Large intestine (tissue), 3 donors: ENCODE results near the gene SMC3. TPM values are rescaled to one million over a fixed set of nuclear protein-coding genes. Genes with fewer than 3 reads are reported as not detected.
A peak's percentile ranks its signal among the peaks of the same experiment; 100 is the strongest.

Source experiments
- DNase-seq, 2 donors: peaks; one replicate each; pipeline versions ENCODE4 v3.0.0 to v3.0.0-alpha.2; 2013
- H3K27ac ChIP-seq: one replicate; pipeline ENCODE4 v1.5.1; 2013; ENCODE audit warnings: low read length
- H3K27me3 ChIP-seq: 2 replicates; pipeline ENCODE4 v1.6.1; 2013; ENCODE audit warnings: low read length; ENCODE audit not compliant: control insufficient read depth, insufficient read depth
- H3K36me3 ChIP-seq: 2 replicates; pipeline ENCODE4 v1.6.1; 2013; ENCODE audit warnings: low read length; ENCODE audit not compliant: control insufficient read depth, insufficient read depth
- H3K4me1 ChIP-seq: one replicate; pipeline ENCODE4 v1.6.1; 2013; ENCODE audit warnings: low read length; ENCODE audit not compliant: control insufficient read depth, insufficient read depth
- H3K4me3 ChIP-seq: one replicate; pipeline ENCODE4 v1.5.1; 2013; ENCODE audit warnings: low read length
- H3K9me3 ChIP-seq: one replicate; pipeline ENCODE4 v1.6.1; 2013; ENCODE audit warnings: mild to moderate bottlenecking, low read depth, low read length, moderate library complexity; ENCODE audit not compliant: control insufficient read depth
- WGBS: methylation state at CpG from one replicate; pipeline ENCODE4 v1.1.5; 2013; ENCODE audit warnings: low lambda C conversion rate; ENCODE audit not compliant: insufficient coverage; 5-methylcytosine and 5-hydroxymethylcytosine counted together
- polyA plus RNA-seq: library from polyadenylated mRNA; unstranded; fragments of 120-200 nt; gene quantifications from one replicate; pipeline ENCODE4 v1.2.1, GENCODE V29; 2013

Gene SMC3
- polyA plus RNA-seq, 1 donor = 62.6 TPM

DNA sequence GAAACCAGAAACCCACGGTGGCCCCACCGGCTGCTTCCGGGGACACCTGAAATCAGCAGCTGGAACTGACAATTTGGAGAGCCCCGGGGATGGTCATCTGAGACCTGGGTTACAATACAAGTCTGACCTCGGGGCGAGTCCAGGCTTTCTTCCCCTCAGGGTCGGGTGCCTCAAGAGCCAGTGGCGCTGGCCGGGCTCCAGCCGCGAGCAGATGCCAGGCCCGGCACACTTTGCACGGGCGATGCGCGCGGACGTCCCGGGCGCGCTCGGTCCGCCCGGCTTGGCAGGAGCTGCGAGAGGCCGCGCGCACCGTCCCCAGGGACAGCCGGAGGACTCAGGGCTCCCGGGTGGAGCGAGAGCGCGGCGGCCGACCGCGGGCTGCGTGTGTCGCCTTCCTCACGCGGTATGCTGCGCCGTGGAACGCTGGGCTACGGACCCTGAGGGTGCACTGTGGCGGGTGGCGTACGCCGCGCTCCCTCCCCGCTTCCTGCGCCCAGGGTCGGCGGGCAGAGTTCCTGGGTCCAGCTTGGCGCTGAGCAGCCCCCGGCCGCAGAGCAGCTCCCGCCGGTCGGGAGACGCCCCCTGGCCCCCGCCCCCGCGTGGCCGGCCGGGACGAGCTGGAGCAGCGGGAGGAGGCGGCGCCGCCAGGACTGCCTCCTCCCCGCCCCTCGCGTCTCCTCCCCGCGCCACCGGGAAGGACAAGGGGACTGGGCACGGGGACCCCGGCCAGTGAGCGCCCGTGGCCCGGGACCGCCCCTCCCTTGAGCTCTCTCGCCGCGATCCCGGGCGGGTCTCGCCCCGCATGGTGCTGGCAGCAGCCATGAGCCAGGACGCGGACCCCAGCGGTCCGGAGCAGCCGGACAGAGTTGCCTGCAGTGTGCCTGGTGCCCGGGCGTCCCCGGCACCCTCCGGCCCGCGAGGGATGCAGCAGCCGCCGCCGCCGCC lies 76.4 kb downstream of the SMC3 start, which contains the start of gene RBM20:
Gene RBM20, plus strand, starts transcription at position 684 of the 945 bp plus-strand sequence. Its CDS starts 119 bp downstream, at position 803.
- no peak within 1 kb of the TSS for H3K27ac ChIP-seq
- WGBS = no CpG with 5 or more reads among the region's 106 CpGs
- no peaks in the 10 kb centered on the region for H3K36me3 ChIP-seq
- peaks cover 56% of the 10 kb centered on the region for H3K27me3 ChIP-seq
- peak within 1 kb of the TSS; percentile 33 for H3K4me3 ChIP-seq
- no peaks in the 10 kb centered on the region for H3K9me3 ChIP-seq
- H3K4me1 ChIP-seq = peaks cover 10% of the 10 kb centered on the region
- DNase-seq = peak in 1 of 2 donors; percentile 53

DNA sequence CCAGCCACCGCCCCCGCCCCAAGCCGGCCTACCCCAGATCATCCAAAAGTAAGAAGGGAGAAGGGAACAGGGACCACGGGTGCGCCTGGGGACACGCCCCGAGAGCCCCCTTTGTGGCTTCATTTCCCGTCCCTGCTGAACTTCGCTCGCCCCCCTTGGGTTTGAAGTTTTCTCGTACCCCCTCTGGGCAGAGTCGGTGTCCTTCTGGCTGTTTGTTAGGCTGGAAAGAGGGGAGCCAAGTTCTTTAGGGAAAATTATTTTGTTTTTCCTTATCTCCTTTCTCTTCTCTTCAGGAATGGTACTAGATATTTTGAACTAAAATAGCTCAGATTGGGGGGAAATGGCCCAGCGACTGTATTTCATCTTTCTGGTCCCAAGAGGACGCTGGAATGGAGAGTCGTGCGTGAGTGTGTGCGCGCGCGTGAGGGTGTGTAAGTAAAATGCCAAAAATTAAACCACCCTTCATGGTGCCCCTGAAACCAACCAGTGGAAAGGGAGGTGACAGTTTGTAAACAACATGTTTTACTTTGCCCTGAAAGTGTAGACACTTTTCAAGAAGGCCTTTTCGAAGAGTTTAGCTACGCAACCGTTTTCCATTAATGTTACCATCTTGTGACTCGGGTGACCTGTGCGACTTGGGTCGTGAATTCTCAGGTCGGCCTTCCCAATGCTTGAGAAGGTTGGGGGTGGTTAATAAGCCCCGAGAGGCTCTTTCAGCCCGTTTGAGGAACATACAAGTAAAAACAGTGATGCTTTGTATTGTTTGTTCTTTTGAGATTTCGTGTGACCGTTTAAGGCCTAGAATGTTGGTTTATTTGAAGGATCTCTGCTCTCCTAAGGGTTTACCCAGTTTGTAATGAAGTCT lies 77.3 kb downstream of the SMC3 start:
- H3K4me1 ChIP-seq = peaks cover 10% of the 10 kb centered on the region
- DNase-seq = no peak
- no peaks in the 10 kb centered on the region for H3K9me3 ChIP-seq
- H3K4me3 ChIP-seq = no peak overlapping the region
- H3K27ac ChIP-seq = no peak overlapping the region
- no peaks in the 10 kb centered on the region for H3K36me3 ChIP-seq
- H3K27me3 ChIP-seq = peaks cover 56% of the 10 kb centered on the region
- 45% methylated on average over 4 of the region's 31 CpGs for WGBS

DNA sequence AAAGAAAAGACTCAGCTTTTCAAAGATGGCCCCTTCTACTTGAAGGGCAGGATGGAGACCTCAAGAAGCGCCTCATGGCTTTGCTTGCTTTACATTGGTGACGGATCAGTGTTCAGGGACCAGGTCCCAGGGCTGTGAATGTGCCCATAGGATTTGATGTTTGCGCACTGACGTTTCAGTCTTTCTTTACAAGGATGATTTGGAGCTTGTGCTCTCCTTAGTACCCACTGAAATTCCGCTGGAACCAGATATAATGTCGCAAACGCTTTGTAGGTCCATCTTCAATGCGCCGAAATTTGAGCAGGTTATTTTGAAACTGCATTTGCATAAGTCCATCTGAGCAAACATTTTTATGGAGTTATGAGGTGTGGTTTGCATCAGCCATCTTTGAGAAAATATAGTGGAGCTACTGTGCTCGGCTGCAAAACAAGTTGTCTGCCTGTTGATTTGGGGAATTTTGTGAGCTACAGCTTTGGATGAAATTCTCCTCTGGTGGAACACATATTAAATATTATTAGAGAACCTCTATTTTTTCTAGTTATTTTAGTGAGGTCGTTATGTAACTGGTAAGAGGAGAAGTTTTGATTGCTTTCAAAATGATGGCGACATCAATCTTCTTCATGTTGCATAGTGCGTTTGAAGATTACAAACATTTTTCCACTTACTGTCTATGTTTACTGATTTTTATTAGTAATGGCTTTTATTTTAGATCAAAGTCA lies 79.1 kb downstream of the SMC3 start:
- Histone ChIP-seq H3K4me3 (no peak overlapping the region), H3K4me1 (peaks cover 10% of the 10 kb centered on the region), H3K9me3 (no peaks in the 10 kb centered on the region), H3K27me3 (peaks cover 63% of the 10 kb centered on the region), H3K36me3 (no peaks in the 10 kb centered on the region), H3K27ac (no peak overlapping the region)
- DNase-seq = no peak
- 90% methylated on average over 2 of the region's 13 CpGs for WGBS

DNA sequence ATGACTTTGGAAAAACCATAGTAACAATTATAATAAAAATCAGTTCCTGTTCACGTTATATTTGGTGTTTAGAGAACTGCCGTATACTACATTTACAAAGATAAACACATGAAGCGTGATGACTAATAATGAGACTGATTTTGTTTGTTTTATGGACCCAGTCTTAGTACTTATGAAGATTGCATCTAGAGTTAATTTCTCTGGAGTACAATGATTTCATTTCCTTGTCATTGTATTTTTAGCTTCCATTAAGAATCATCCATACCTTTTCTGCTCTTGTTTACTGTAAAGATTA lies 79.6 kb downstream of the SMC3 start:
- DNase-seq = no peak
- H3K4me1 ChIP-seq = peaks cover 10% of the 10 kb centered on the region
- WGBS = 76% methylated on average over 3 of the region's 3 CpGs
- H3K9me3 ChIP-seq = no peaks in the 10 kb centered on the region
- H3K27me3 ChIP-seq = peaks cover 63% of the 10 kb centered on the region
- no peaks in the 10 kb centered on the region for H3K36me3 ChIP-seq
- no peak overlapping the region for H3K27ac ChIP-seq
- H3K4me3 ChIP-seq = no peak overlapping the region

DNA sequence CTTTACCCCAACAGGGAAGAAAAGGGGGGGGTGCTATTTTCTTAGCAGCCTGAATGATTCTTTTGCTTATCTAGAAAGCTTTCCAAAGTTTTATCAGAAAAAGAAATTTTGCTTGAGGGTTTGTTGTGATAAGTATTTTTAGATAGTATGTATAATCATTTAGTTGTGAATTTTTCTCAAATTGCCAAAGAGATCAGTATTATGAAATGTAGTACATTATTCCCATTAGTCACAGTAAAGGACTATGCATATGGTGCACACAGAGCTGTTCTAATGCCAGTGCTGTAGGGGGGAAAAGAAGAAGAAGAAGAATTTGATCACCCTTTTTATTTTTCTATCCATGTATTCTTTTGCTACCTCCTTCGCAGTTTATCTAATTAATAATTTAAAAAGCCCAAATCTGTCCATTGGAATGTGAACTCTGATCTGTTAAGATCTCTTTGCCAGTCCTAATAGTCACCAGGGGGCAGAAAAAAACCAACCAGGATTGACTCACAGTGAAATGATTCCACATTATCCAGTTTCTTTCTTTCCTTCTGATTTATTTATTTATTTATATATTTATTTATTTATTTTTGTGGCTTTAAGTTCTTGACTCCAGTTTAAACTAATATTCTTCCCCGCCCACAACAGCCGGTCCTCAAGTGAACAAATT lies 81.3 kb downstream of the SMC3 start:
- 100% methylated on average over 1 of the region's 3 CpGs for WGBS
- no peak overlapping the region for H3K4me3 ChIP-seq
- no peaks in the 10 kb centered on the region for H3K9me3 ChIP-seq
- no peaks in the 10 kb centered on the region for H3K36me3 ChIP-seq
- H3K4me1 ChIP-seq = peaks cover 3% of the 10 kb centered on the region
- H3K27me3 ChIP-seq = peaks cover 54% of the 10 kb centered on the region
- no peak for DNase-seq
- no peak overlapping the region for H3K27ac ChIP-seq

DNA sequence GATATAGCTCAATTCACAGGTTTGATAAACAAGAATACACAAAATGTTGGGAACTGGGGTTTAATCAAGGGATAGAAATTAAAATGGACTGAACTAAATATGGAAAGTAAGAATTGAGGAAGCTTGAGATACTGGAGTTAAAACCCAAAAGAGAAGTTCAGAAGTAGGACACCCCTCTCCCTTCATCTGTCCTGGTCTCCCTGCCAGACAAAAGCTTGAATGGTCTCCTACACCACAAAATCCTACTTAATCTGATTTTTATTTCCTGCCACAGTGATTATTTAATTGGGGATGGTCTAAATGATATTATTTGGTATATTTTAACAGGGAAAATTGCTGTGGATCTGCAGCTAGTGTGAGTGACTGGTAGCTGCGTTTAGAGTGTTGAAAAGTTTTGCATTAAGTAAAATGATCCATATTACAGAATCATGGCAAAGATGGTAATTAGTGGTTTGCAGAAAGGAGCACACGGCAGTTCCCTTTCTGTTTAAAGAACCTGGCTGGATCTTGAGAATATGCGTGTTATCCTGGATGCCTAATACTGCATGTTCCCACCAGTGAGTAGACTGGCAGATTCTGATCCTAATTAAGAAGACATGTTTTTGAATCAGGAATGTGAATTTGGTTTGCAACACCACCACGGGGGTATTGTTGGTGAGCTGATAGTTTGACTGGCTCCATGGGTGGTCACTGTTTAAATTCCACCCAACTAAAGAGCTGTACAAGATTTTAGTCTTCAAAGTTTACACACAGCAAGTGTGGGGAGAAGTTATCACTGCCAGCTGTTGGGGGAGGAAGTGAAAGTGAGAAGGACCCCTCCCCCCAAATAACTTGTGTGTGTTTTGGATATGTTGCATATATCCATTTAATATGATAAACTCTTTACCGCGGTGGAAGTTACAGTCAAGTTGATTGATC lies 82.1 kb downstream of the SMC3 start:
- Histone ChIP-seq H3K27ac (no peak overlapping the region), H3K27me3 (peaks cover 51% of the 10 kb centered on the region)
- WGBS = 54% methylated on average over 3 of the region's 6 CpGs

DNA sequence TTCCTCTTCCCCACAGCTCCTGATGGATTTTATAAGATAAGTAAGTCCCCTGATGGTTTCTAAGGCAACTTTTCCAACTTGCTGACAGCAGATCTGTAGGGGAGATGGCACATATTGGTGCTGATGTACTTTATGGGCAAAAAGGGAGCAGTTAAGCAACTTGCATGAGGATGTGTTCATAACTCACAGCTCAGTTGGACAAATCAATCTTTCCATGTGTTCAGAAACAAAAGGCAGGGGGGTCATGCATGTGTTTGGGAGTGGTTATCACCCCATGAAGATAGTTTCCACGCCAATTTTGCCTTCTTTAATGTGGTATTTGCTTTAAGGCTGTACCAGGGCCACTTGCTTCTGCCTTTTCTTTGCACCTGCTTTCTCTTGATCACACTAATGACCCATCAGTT lies 82.8 kb downstream of the SMC3 start:
- H3K4me1 ChIP-seq = no peaks in the 10 kb centered on the region
- H3K36me3 ChIP-seq = no peaks in the 10 kb centered on the region
- no CpG with 5 or more reads among the region's 1 CpG for WGBS
- no peak for DNase-seq
- H3K4me3 ChIP-seq = no peak overlapping the region
- H3K9me3 ChIP-seq = no peaks in the 10 kb centered on the region
- H3K27ac ChIP-seq = no peak overlapping the region
- H3K27me3 ChIP-seq = peaks cover 44% of the 10 kb centered on the region

More for the DNA sequence above, 82.1 kb downstream of the SMC3 start:
- peaks cover 1% of the 10 kb centered on the region for H3K4me1 ChIP-seq
- no peak for DNase-seq
- no peaks in the 10 kb centered on the region for H3K9me3 ChIP-seq
- H3K36me3 ChIP-seq = no peaks in the 10 kb centered on the region
- no peak overlapping the region for H3K4me3 ChIP-seq

DNA sequence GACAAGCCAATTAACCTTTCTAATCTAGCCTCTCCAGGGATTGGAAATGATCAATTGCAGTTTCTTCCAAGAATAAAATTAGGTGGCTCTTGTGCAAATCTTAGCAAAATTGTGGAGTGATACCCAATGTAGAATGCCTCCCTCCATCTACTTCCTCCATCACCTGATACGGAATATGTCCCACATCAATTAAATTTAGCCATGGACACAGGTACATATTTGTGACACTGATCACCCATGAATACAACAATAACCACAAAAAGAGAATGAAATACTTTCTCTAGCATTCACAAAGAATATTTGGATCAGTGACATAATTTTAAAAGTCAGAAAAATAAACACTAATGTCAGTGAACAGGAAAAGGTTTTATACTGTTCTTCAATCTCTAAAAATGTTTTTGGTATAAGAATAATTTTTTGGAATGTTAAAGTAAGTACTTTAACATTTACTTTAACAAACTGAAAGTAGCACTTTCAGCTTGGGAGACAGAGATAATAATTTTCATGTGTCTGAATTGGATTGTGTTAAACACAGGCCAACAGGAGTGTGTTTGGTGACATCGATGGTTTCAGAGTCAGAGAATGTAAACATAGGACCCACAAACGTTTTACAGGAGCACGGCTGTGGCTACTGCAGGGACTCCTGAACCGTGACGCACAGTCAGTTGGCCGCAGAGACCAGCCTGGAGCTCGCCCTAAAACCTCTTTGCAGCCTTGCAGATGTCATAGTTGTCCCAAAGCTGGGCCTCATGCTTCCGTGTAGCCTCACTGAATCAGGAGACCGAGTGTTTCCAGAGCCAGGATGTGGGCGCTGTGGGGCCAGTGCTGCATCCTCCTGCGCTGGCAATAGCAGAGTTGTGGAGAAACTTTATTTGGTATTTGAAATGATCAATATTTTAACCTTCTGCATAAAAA lies 83.8 kb downstream of the SMC3 start:
- Histone ChIP-seq H3K27ac (no peak overlapping the region), H3K27me3 (peaks cover 38% of the 10 kb centered on the region)

More for the DNA sequence above, 83.8 kb downstream of the SMC3 start:
- no CpG with 5 or more reads among the region's 12 CpGs for WGBS
- no peaks in the 10 kb centered on the region for H3K36me3 ChIP-seq
- H3K4me1 ChIP-seq = no peaks in the 10 kb centered on the region
- H3K4me3 ChIP-seq = no peak overlapping the region
- no peaks in the 10 kb centered on the region for H3K9me3 ChIP-seq
- no peak for DNase-seq
